Astrocyte of the cerebellum (primary cell): ENCODE measurements around the gene NXN.
"Not testable (repeated sequence)": the region's sequence is repeated elsewhere in the genome, so short reads cannot be mapped to it uniquely, and the experiment has no call there.

Experiments
- DNase-seq: peaks from one replicate; pipeline ENCODE4 v3.0.0-alpha.2; 2011; ENCODE audit warnings: low read depth
- H3K4me3 ChIP-seq: 2 replicates; pipeline ENCODE4 v1.5.1; 2011; ENCODE audit warnings: mild to moderate bottlenecking, low read depth, low read length, moderate library complexity
- CTCF ChIP-seq: IDR thresholded peaks from 2 replicates; pipeline ENCODE4 v1.5.1; 2012; ENCODE audit warnings: low read length, low read depth, moderate library complexity, mild to moderate bottlenecking; ENCODE audit errors: missing control alignments
- in situ Hi-C: cut with HindIII; loops from 2 replicates; pipeline ENCODE4 v1.10.0; 2017; ENCODE audit warnings: low sequenced_read_pairs

The NXN gene

GRCh38 chr17:976312-976711 lies 3.3 kb downstream of the NXN start:
- no peak for TF ChIP-seq CTCF
- H3K4me3 ChIP-seq, result peak overlapping the region; percentile 72
- in situ Hi-C loops, result loop anchor here (10.0 to 25.0 kb wide), 2 partner anchors 102 to 189 kb away; partner anchors contain the start of genes GLOD4 and MRM3
- no peak for DNase-seq

- in situ Hi-C loops, result loop anchor here (10.0 to 25.0 kb wide), 2 partner anchors 101 to 188 kb away; partner anchors contain the start of genes GLOD4 and MRM3
- peak overlapping the region; percentile 4 for H3K4me3 ChIP-seq
- DNase-seq, result no peak
- no peak for TF ChIP-seq CTCF
Observed at GRCh38 chr17:975371-975915, 4.1 kb downstream of the NXN start.

- not testable (repeated sequence) for DNase-seq, H3K4me3 ChIP-seq
- in situ Hi-C loops, result loop anchor here (10.0 to 25.0 kb wide), 2 partner anchors 100 to 187 kb away; partner anchors contain the start of genes GLOD4 and MRM3
Observed at GRCh38 chr17:974778-975177, 4.8 kb downstream of the NXN start.

GRCh38 chr17:973053-973452 lies 6.5 kb downstream of the NXN start:
- no peak for TF ChIP-seq CTCF
- no peak overlapping the region for H3K4me3 ChIP-seq
- DNase-seq, result no peak
- in situ Hi-C loops, result loop anchor here (10.0 kb wide), 1 partner anchor 98 kb away; no protein-coding TSS in a partner anchor

GRCh38 chr17:971861-972260 lies 7.7 kb downstream of the NXN start:
- not testable (repeated sequence) for H3K4me3 ChIP-seq, DNase-seq
- in situ Hi-C loops, result loop anchor here (10.0 kb wide), 1 partner anchor 97 kb away; no protein-coding TSS in a partner anchor

GRCh38 chr17:970364-970763 lies 9.2 kb downstream of the NXN start:
- in situ Hi-C loops, result loop anchor here (10.0 kb wide), 1 partner anchor 96 kb away; no protein-coding TSS in a partner anchor
- no peak overlapping the region for H3K4me3 ChIP-seq
- TF ChIP-seq CTCF, result no peak
- no peak for DNase-seq

GRCh38 chr17:969811-970355 lies 9.7 kb downstream of the NXN start:
- no peak for DNase-seq
- in situ Hi-C loops, result loop anchor here (10.0 kb wide), 1 partner anchor 95 kb away; no protein-coding TSS in a partner anchor
- no peak for TF ChIP-seq CTCF
- no peak overlapping the region for H3K4me3 ChIP-seq
